RWPE2 (cell line): ENCODE data around the gene NEUROD6.

ENCODE experiments used
- ATAC-seq: fragments of 200-7000 bp; cut with Tn5 transposase; 3 replicates; pipeline ENCODE4 v1.9.1; 2021; ENCODE audit warnings: low read depth
- DNase-seq: peaks from one replicate; pipeline ENCODE4 v3.0.0-alpha.2; 2020; ENCODE audit warnings: low spot score
- H3K27ac ChIP-seq: fragments of 450-650 bp; 2 replicates; pipeline ENCODE4 v1.5.1; 2017; ENCODE audit warnings: mild to moderate bottlenecking; ENCODE audit not compliant: poor library complexity, severe bottlenecking
- H3K27me3 ChIP-seq: fragments of 250-450 bp; sonication (Bioruptor Pico); 2 replicates; pipeline ENCODE4 v1.5.1; 2021; ENCODE audit warnings: mild to moderate bottlenecking, moderate library complexity; ENCODE audit not compliant: insufficient read depth, poor library complexity, severe bottlenecking
- H3K36me3 ChIP-seq: fragments of 250-450 bp; sonication (Bioruptor Pico); 2 replicates; pipeline ENCODE4 v1.5.1; 2020; ENCODE audit warnings: low read depth, mild to moderate bottlenecking, moderate library complexity
- H3K4me1 ChIP-seq: fragments of 250-450 bp; sonication (Bioruptor Pico); 2 replicates; pipeline ENCODE4 v1.5.1; 2021; ENCODE audit warnings: mild to moderate bottlenecking, moderate library complexity; ENCODE audit not compliant: insufficient read depth, poor library complexity, severe bottlenecking
- H3K4me3 ChIP-seq: fragments of 250-450 bp; sonication (Bioruptor Pico); 2 replicates; pipeline ENCODE4 v1.5.1; 2021; ENCODE audit warnings: mild to moderate bottlenecking, moderate library complexity; ENCODE audit not compliant: severe bottlenecking
- H3K9me3 ChIP-seq: fragments of 250-450 bp; sonication (Bioruptor Pico); 2 replicates; pipeline ENCODE4 v1.5.1; 2021; ENCODE audit warnings: mild to moderate bottlenecking, moderate library complexity; ENCODE audit not compliant: severe bottlenecking
- TF ChIP-seq, protein P1 (sequence below): fragments of 450-650 bp; IDR thresholded peaks from one replicate; pipeline ENCODE4 v1.5.1; 2017; ENCODE audit warnings: mild to moderate bottlenecking, moderate library complexity; ENCODE audit not compliant: poor library complexity, severe bottlenecking

The NEUROD6 gene

DNA sequence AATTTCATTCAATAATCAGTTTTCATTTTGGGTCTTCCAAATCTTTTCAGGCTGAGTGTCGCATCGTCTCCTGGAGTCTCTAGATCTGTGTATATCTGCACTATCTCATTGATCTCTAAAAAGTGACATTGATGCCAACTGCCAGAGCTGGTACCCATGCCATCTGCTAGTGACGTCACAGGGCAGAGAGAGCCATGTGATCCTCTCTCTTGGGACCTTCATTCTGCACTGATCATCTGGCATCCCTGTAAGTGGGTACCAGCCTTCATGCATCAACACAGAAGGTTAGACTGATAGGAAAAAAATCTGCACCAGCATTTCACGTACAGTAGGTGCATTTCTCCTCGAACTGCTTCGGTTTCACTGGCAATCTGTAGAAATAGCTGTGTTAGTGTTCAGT is at the start of gene NEUROD6:
Gene NEUROD6 (minus strand): TSS at position 124 of the 400 bp plus-strand sequence. CDS start 1,458 bp downstream, outside the sequence.
- Histone ChIP-seq H3K9me3 (no peaks in the 10 kb centered on the region), H3K4me1 (no peaks in the 10 kb centered on the region), H3K27ac (no peak within 1 kb of the TSS), H3K36me3 (no peaks in the 10 kb centered on the region), H3K27me3 (peaks cover 21% of the 10 kb centered on the region), H3K4me3 (no peak within 1 kb of the TSS)
- DNase-seq (no peak), ATAC-seq (no peak)
- TF ChIP-seq, protein P1, sequence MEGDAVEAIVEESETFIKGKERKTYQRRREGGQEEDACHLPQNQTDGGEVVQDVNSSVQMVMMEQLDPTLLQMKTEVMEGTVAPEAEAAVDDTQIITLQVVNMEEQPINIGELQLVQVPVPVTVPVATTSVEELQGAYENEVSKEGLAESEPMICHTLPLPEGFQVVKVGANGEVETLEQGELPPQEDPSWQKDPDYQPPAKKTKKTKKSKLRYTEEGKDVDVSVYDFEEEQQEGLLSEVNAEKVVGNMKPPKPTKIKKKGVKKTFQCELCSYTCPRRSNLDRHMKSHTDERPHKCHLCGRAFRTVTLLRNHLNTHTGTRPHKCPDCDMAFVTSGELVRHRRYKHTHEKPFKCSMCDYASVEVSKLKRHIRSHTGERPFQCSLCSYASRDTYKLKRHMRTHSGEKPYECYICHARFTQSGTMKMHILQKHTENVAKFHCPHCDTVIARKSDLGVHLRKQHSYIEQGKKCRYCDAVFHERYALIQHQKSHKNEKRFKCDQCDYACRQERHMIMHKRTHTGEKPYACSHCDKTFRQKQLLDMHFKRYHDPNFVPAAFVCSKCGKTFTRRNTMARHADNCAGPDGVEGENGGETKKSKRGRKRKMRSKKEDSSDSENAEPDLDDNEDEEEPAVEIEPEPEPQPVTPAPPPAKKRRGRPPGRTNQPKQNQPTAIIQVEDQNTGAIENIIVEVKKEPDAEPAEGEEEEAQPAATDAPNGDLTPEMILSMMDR, result no peak

DNA sequence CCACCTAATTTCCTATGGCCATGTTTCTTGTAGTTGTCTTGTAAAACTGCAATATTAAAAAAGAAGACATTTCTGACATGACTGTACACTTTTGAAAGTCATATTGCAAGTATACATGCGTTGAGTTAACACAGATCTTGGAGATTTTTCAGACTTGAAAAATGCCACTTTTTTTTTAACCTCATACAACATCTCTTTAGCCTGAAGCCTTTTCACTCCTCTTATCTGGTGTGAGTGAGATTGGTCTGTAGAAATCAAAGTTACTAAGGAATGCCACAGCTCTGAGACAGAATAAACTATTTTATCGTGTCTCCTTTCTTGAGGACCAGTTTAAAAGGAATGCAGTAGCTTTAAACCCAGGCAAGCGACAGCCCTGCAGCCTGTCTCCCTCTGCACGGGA is 43.9 kb upstream of the NEUROD6 start:
- TF ChIP-seq, protein P1, result no peak
- no peak for DNase-seq
- no peak overlapping the region for H3K27ac ChIP-seq
- no peaks in the 10 kb centered on the region for H3K27me3 ChIP-seq
- no peaks in the 10 kb centered on the region for H3K9me3 ChIP-seq
- H3K36me3 ChIP-seq, result no peaks in the 10 kb centered on the region
- no peaks in the 10 kb centered on the region for H3K4me1 ChIP-seq
- ATAC-seq, result no peak
- no peak overlapping the region for H3K4me3 ChIP-seq

DNA sequence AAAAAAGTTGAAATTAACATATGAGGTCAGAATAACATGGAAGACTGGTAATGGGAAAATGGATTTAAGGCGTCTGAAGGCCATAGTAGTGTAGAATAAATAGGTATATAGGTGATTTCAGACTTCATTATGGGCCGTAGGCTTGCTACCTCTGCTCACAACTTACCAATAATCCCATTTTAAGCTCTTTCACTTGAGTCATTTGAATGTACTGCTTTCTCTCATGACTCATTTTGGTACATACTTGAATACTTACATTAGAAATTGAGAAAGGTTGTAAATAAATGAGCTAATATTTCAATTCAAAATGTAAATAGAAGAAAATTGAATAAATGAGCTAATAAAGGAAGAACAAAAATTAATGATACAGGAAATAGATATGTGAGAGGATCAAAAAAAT is 42.2 kb upstream of the NEUROD6 start:
- 0 out of 3 replicates have a peak, but pooled peaks have one; percentile 33 for ATAC-seq
- DNase-seq, result no peak
- no peak overlapping the region for H3K4me3 ChIP-seq
- H3K27ac ChIP-seq, result no peak overlapping the region
- TF ChIP-seq, protein P1, result no peak
- no peaks in the 10 kb centered on the region for H3K4me1 ChIP-seq
- no peaks in the 10 kb centered on the region for H3K27me3 ChIP-seq
- H3K36me3 ChIP-seq, result no peaks in the 10 kb centered on the region
- no peaks in the 10 kb centered on the region for H3K9me3 ChIP-seq

DNA sequence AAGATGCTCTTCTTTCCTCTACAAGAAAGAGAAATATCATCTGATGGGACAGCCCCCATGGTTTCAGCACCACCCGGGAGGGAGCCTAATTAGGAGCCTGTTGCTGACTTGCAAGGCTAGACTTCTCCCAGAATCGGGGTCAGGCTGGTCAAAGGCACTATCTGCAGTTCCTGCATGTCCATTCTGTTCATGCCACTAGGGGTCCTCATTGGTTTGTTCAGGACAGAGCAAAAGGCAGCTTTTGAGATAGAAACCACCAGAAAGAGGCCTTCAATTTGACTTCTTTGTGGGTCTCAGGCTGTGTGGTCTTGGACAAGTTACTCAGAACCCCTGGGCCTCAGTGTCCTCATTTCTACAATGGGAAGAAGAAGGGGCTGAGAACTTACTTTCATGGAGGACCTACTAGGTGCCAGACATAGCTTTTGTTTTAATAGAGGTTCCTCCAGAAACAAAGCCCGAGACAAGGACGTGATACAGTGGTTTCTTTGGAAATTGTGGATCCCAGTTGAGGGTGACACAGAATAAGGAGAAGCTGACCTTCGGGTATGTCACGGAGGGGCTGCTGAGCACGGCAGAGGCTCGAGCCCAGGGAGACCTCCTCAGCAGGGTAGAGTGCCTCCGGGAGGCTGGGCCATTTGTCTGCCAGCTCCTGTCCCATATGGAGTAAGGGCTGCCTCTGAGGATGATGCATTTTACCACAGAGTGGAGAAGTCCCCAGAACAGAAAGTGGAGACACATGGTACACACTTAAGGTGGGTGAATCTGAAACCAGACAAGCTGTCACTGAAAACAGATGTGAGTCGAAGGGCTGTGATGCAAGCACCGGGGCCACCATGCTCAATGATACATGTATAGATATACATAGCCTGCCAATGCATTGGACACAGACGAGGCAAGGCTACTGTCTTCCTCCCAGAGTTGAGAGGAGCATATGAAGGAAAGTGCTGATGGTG is 33.1 kb upstream of the NEUROD6 start:
- H3K27ac ChIP-seq, result no peak overlapping the region
- no peaks in the 10 kb centered on the region for H3K9me3 ChIP-seq
- no peak for DNase-seq
- H3K27me3 ChIP-seq, result no peaks in the 10 kb centered on the region
- H3K4me3 ChIP-seq, result no peak overlapping the region
- no peaks in the 10 kb centered on the region for H3K4me1 ChIP-seq
- ATAC-seq, result peak; percentile 72
- no peaks in the 10 kb centered on the region for H3K36me3 ChIP-seq
- TF ChIP-seq, protein P1, result peak; percentile 78
